Transverse colon (tissue), 4 donors: ENCODE results near the gene RSU1.

ENCODE experiments used
- CTCF ChIP-seq, 5 experiments: fragments of 200-600 bp in 3 of 5; fragments of 450-650 bp in 2 of 5; sonication (generic) in 3 of 5; IDR thresholded peaks; 1 replicate in 2 of 5; 2 replicates in 3 of 5; pipeline ENCODE4 v1.5.1; 2016 to 2017; ENCODE audit warnings: antibody characterized with exemption in 5 of 5, inconsistent platforms in 3 of 5, mild to moderate bottlenecking in 2 of 5, moderate library complexity in 1 of 5
- EP300 ChIP-seq: sonication (generic); formaldehyde crosslinking; IDR thresholded peaks from one replicate; pipeline ENCODE4 v1.6.1; 2017; ENCODE audit warnings: antibody characterized with exemption, low read depth
- POLR2A ChIP-seq: fragments of 450-650 bp; IDR thresholded peaks from one replicate; pipeline ENCODE4 v1.6.1; 2016; ENCODE audit warnings: antibody characterized with exemption, mild to moderate bottlenecking, moderate library complexity
- POLR2AphosphoS5 ChIP-seq, 3 donors: sonication (generic); formaldehyde crosslinking; IDR thresholded peaks; one replicate each; pipeline ENCODE4 v1.6.1; 2016; ENCODE audit warnings: antibody characterized with exemption in 3 of 3

GRCh38 chr10:16626697-16627096 is 190.5 kb downstream of the RSU1 start:
- no peak for TF ChIP-seq CTCF (IDR thresholded peaks at IDR 0.05)
- no peak for TF ChIP-seq EP300
- TF ChIP-seq POLR2A: no peak
- no peak for TF ChIP-seq POLR2AphosphoS5 (IDR thresholded peaks at IDR 0.05)
